Measurements from ENCODE around the gene GGTLC1. TPM values are rescaled to one million over a fixed set of nuclear protein-coding genes. Genes with fewer than 3 reads are reported as not detected.
A peak's percentile ranks its signal among the peaks of the same experiment; 100 is the strongest.
"Not testable (repeated sequence)": the region's sequence is repeated elsewhere in the genome, so short reads cannot be mapped to it uniquely, and the experiment has no call there.

Gene GGTLC1
- total RNA-seq, 1 donor from 2014 or later, result 105 TPM

GRCh38 chr20:24001712-24002405 lies 13.3 kb upstream of the GGTLC1 start:
- Histone ChIP-seq H3K4me1 (no peaks in the 10 kb centered on the region), H3K4me3 (no peak overlapping the region), H3K9me3 (no peaks in the 10 kb centered on the region), H3K27me3 (no peaks in the 10 kb centered on the region), H3K36me3 (no peaks in the 10 kb centered on the region), H3K27ac (no peak overlapping the region)
- DNase-seq (no peak), ATAC-seq (no peak)
- intact Hi-C loops (cut with DNase I), result no loop called here
- no peak for TF ChIP-seq CTCF (IDR thresholded peaks at IDR 0.05)

GRCh38 chr20:23998844-23999243 lies 10.3 kb upstream of the GGTLC1 start:
- no peak for TF ChIP-seq CTCF (IDR thresholded peaks at IDR 0.05)
- no peak for DNase-seq
- Histone ChIP-seq H3K9me3 (no peaks in the 10 kb centered on the region), H3K4me3 (no peak overlapping the region), H3K27ac (no peak overlapping the region), H3K4me1 (no peaks in the 10 kb centered on the region), H3K36me3 (no peaks in the 10 kb centered on the region), H3K27me3 (no peaks in the 10 kb centered on the region)
- intact Hi-C loops (cut with DNase I), result no loop called here
- ATAC-seq, result no peak

- no peak overlapping the region for H3K27ac ChIP-seq
- H3K4me1 ChIP-seq, result no peaks in the 10 kb centered on the region
- no peak for ATAC-seq
- intact Hi-C loops (cut with DNase I), result no loop called here
- no peak overlapping the region for H3K4me3 ChIP-seq
- no peaks in the 10 kb centered on the region for H3K9me3 ChIP-seq
- H3K27me3 ChIP-seq, result no peaks in the 10 kb centered on the region
- no peak for TF ChIP-seq CTCF (IDR thresholded peaks at IDR 0.05)
- no peaks in the 10 kb centered on the region for H3K36me3 ChIP-seq
- no peak for DNase-seq
Observed at GRCh38 chr20:23998392-23998791, 9.8 kb upstream of the GGTLC1 start.

GRCh38 chr20:23995905-23996666 lies 7.5 kb upstream of the GGTLC1 start:
- intact Hi-C loops (cut with DNase I), result no loop called here
- H3K4me3 ChIP-seq, result no peak overlapping the region
- ATAC-seq (peak; percentile 71), DNase-seq (peak; percentile 76)
- no peaks in the 10 kb centered on the region for H3K9me3 ChIP-seq
- no peaks in the 10 kb centered on the region for H3K36me3 ChIP-seq
- H3K27me3 ChIP-seq, result no peaks in the 10 kb centered on the region
- H3K4me1 ChIP-seq, result no peaks in the 10 kb centered on the region
- TF ChIP-seq CTCF (IDR thresholded peaks at IDR 0.05), result peak; percentile 81
- H3K27ac ChIP-seq, result no peak overlapping the region

GRCh38 chr20:23995291-23995690 lies 6.7 kb upstream of the GGTLC1 start:
- H3K4me1 ChIP-seq; H3K27ac ChIP-seq; intact Hi-C loops (cut with DNase I); H3K36me3 ChIP-seq; H3K9me3 ChIP-seq; ATAC-seq; H3K27me3 ChIP-seq; DNase-seq; H3K4me3 ChIP-seq: not testable (repeated sequence)

GRCh38 chr20:23994001-23994633 lies 5.5 kb upstream of the GGTLC1 start:
- H3K27ac ChIP-seq; H3K4me1 ChIP-seq; H3K36me3 ChIP-seq; DNase-seq; intact Hi-C loops (cut with DNase I); H3K4me3 ChIP-seq; H3K9me3 ChIP-seq; ATAC-seq; H3K27me3 ChIP-seq: not testable (repeated sequence)

- H3K27ac ChIP-seq; H3K36me3 ChIP-seq; H3K4me3 ChIP-seq; intact Hi-C loops (cut with DNase I); H3K27me3 ChIP-seq; ATAC-seq; H3K9me3 ChIP-seq; DNase-seq; H3K4me1 ChIP-seq: not testable (repeated sequence)
Observed at GRCh38 chr20:23993440-23993839, 4.9 kb upstream of the GGTLC1 start.

- DNase-seq; H3K9me3 ChIP-seq; ATAC-seq; intact Hi-C loops (cut with DNase I); H3K27me3 ChIP-seq; H3K27ac ChIP-seq; H3K4me1 ChIP-seq; H3K36me3 ChIP-seq; H3K4me3 ChIP-seq: not testable (repeated sequence)
Observed at GRCh38 chr20:23990296-23990695, 1.7 kb upstream of the GGTLC1 start.

- H3K4me1 ChIP-seq; DNase-seq; H3K27me3 ChIP-seq; H3K4me3 ChIP-seq; intact Hi-C loops (cut with DNase I); H3K36me3 ChIP-seq; H3K9me3 ChIP-seq; H3K27ac ChIP-seq; ATAC-seq: not testable (repeated sequence)
Observed at GRCh38 chr20:23988966-23989365, 387 bp upstream of the GGTLC1 start.

GRCh38 chr20:23986716-23987115 lies 1.9 kb downstream of the GGTLC1 start:
- intact Hi-C loops (cut with DNase I); H3K9me3 ChIP-seq; H3K36me3 ChIP-seq; H3K27me3 ChIP-seq; DNase-seq; H3K4me1 ChIP-seq; ATAC-seq: not testable (repeated sequence)
- Histone ChIP-seq H3K27ac (peak overlapping the region; percentile 63), H3K4me3 (peak overlapping the region; percentile 29)
